Measurements from ENCODE around the gene CREG1.

Gene CREG1

DNA sequence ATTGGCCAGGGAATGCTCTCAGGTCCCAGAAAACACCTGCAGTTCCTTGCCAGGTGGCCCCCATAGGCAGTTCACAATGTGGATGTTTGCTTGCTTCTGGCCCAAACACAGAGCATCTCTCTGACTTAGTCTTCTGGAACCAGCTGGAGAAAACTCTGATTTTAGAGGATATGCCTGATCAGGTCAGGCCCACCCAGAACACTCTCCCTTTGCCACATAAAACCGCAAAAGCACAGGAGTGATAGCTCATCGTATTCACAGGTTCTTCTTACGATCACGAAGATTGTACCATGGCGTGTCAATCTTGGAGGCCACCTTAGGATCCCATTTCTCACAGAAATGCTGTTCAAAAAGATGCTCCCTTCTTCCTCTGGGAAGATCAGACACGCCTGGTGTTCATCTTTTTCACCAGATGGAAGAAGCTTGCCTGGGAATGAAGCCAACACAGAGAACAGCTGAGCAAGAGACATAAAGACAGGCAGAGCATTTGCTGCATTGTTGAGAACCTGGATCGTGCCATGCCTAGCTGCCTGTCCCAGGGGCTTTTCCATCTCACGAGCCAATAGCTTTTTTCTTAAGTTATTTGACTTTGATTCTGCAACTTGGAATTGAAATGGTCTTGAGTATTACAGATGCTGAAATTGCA is 23.6 kb downstream of the CREG1 start:
- DNase-seq, result peak; percentile 89

DNA sequence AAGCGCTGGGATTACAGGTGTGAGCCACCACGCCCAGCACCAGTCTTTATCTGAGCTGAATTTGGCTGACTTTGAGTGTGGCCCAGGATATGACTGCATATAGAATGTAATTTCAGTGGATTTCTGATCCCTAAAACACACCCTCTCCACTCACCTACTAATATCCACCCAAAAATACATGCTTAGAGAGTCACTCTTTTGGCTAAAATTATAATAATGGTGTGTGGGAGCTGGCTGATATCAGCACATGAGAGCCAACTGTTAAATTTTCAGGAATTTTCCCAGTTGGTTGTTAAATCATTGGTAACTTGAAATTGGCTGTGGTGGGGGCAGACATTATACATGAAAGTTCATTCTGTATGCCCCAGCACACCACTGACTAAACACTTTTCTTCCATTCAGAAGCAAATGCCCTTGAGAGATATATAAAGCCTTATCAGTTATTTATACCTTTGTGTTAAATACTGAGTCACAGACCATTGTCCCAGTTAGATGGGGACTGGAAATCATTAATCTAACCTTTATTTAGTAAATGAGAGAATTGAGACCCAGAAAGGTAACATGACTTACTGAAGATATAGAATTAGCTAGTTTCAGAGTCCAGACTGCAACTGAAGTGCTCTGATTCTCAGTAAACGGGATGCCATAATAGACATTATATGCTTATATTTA is 25.4 kb downstream of the CREG1 start:
- DNase-seq, result no peak

DNA sequence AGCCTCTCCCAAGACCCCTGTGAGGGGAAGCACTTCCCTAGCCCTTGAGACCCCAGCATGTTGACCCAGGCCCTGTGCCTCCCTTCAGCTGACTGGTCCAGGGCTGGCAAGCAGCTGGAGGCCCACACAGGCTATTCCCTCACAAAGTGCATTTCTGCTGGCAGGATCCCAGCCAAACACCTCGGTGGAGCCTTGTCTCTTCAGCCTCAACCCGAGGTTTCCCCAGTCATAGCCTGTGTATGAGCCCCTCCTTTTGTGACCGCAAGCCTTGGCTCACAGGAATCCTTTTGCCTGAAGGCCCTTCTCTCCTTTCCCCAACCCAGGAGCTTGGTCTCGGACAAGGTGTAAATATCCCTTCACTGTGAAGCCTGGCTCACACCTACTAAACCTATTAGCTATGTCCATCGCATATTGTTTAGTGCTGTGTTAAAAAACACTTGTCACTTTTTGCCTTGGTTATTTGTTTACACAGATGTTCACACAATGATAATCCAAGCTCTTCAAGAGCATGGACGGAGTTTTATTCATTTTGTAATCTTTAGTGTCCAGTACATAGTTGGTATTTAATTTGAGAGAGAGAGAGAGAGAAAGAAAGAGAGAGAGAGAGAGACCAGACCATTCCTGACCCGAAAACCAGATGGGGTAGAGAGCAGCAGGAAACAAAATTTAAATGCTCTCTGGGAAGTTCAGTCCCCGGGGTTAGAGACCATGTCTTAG is 26.7 kb downstream of the CREG1 start:
- no peak for DNase-seq

DNA sequence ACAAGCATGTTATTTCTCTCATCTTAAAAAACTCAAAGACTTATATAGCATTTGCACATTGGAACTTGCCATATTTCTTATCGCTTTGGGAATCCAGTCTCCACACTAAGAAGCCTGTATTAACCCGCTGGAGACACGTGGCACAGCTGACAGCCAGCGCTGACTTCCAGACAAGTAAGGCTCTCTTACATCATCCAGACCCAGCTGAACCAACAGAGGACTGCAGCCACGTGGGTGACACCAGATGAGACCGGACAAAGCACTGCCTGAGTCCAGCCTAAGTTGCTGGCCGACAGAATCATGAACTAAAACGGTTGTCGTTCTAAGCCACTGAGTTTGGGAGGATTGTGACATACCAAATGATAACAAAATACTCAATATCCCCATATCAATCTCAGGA is 28.9 kb downstream of the CREG1 start:
- no peak for DNase-seq

DNA sequence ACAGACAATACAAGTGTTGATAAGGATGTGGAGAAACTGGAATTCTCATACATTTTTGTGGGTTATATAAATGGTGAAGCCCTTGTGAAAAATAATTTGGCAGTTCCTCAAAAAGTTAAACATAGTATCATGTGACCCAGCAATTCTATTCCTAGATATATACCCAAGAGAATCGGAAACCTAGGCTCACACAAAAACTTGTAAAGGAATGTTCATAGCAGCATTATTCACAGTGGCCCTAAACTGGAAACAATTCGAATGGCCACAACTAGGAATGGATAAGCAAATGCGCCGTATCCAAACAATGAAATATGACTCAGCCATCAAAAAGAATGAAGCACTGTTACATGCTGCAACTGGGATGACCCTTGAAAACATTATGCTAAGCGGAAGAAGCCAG is 31.3 kb downstream of the CREG1 start:
- no peak for DNase-seq

DNA sequence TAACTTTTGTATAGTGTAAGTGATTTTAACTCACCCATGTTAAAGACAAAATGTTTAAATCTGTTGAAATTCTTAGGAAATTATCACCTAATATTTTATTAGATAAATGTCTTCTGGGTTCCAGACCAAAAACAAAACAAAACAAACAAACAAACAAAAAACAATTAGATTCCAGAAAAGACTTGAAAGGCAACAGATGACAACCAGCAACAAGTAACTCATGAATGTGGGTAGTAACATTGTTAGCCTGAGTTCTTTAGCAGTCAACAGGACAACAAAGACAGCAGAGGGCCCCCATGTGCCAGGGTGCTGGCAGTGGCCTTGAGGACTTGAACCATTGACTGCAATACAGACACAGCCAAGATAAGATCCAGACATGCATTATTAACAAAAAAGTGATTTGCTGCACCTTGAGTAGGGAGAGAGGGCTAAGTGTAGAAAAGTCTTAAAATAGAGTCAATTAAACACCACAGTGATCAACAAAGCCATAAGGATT is 32.8 kb downstream of the CREG1 start:
- no peak for DNase-seq

DNA sequence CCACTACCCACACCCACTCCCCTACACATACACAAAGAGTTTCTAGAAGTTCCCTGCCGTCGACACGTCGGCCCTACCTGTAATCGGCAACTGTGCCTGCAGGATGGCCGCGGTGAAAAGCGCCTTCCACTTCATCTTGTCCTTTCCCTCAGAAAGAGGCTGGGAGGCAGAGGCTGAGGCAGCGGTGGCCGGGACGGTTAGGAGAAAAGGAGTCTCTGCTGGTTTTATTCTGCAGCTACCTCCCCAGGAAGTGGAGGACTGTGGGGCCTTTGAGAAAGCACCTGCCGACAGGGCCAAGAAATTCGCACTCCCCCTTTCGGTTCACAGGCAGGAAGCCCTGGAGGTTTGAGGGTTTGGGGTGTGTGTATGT is 35.2 kb downstream of the CREG1 start, which contains the start of gene CD247:
Gene CD247, minus strand, starts transcription at position 199 of the 370 bp plus-strand sequence. Its CDS starts 64 bp downstream, at position 135.
- no peak for DNase-seq

DNA sequence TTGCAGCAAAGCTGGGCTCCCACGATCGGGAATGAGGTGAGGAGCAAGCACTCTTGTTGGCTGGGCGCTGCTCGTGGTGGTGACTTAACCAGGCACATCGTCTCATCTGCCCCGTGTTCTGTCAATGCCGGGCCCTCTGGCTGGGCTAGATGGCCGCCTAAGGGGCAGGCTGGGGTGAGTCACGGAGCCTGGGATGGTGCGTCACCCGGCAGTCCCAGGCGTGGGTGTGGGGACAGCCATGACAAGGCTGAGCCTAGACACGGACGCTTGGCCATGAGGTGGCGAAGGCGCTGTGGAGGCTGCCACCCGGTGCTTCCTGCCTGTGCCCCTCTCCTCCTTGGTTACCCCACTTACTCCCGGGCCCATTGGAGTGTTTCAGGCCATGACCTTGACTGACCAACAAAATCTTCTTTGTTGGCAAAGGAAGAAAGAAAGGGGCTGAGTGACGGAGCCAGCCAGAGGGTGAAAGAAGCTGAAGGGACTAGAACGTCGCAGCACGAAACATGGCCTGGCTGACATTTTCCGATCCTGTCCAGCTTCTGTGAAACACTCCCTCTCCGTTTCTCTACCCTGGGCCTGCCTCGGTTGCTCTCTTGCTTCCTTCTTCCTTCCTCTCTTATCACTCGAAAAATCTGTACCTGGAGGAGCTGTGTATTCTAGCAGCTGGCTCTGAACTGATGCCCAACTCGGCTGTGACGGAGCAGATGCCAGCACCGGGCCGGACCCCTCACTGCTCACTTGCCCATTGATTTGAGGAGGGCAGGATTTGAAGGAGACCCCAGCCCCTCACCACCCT is 35.8 kb downstream of the CREG1 start:
- DNase-seq, result no peak

DNA sequence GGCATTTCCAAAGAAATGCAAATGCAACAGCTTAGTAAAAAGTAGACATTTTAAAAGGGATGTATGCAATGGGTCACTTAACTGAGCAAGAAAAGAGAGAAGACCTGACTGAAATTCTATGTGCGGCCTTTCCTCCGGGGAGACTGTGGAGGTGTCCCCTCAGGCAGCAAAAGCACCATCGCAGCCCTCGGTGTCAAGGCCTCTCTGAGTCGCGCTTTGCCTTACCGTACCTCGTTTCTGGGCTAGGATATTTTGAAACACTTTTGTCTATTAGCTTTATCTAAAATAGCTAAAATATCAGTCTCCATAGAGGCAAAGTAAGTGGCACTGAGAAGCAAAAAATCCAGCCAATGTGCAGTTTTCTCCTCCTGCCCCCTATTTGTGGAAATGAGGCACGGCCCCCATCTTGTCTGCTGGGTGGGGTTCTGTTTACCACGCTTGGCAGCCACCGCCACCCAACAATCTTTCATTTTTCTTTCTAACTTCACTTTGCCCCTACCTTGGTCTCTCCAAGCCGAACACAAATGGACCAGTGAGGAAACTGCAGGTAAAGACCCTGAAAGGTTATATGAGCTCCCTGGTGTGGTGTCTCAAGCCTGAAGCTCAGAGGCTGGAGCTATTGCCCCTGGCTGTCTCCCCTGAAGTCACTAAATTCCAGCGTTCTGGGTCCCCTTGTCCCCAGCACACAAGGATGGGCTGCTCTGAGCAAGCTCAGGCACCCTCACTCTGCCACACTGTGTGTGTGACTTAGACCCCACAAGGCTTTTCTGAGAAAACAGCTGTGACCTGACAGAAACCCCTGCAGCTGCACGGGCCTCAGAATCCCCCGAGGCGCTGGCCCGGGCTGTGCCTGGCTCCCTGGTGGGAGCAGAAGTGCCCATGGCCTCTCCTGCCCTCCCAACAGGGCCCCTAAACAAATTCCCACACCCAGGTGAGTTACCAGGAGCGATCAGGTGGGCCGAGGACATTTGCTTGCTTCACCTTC is 36.9 kb downstream of the CREG1 start:
- DNase-seq, result no peak

DNA sequence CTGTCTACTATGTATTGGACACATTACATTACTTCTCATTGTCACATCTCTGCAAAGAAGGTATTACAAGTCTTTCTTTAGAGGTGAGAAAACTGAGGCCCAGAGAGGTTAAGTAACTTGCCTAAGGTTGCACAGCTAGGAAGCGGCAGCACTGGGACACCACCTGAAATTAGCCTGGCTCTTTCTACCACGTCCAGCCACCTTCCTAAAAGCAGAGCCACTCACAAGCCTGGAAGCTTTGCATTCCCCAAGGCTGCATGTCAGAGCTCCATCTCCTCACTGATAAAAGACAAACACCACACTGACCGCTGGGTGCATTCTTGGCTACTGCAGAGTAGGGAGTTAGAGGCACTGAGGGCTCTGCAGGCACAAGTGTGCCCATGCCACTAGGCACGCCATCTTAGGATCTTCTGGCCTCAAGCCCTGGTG is 37.7 kb downstream of the CREG1 start:
- no peak for DNase-seq

DNA sequence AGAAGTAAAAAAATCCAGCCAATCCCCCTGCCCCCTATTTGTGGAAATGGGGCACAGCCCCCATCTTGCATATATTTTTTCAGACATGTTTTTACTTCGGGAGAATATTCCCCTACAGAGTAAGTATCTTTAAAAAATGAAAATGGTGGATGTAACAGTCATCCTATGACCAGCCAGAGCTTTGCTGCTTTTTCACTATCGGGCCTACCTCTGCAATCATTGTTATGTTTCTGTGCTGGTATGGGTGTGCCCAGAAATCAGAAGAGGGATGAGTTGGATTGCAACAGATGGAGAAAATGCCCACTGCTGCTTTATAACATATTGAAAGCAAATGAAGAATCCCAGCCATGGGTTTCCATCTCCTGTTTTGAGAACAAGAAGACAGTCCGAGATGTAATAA is 38.1 kb downstream of the CREG1 start:
- no peak for DNase-seq

DNA sequence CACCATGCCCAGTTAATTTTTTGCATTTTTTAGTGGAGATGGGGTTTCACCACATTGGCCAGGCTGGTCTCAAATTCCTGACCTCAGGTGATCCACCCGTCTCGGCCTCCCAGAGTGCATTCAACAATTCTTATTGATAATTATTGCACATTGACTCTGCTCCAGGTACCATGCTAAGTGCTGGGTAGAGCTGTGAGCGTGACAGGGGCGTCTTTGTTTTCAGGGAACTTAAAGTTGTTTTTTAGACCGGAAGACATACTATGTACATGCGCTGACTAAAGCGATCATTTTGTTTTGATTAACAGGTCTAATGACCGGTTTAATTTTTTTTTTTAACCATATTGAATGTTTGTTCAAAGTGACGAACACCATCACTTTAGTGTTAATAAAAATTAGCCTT is 39.3 kb downstream of the CREG1 start:
- no peak for DNase-seq

DNA sequence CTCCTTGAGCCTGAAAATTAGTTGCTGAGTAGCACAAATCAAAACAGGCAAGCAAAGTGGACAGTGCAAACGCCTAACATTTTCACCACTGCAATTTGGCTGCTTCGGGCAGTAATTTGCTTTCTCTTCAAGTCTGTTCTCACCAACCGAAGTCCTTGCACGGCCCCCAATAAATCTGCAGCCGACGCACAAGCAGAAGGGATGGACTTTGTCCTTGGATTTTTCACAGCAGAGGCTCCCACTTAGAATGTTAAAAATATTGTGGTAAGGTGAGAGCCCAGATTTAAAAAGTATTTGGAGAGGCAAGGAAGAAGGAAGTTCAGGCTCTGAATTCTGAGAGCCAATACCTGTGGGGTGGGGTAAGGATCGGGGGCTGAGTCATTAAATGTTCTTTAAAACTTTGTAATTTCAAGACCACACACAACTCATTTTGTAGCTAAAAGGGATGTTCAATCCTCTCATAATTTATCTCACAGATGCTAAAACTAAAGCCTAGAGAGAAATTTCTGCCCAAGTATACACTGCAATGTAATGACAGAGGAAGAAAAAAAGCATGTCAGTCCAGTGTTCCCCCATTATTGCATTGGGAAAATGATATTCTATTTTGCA is 41.4 kb downstream of the CREG1 start:
- no peak for DNase-seq

DNA sequence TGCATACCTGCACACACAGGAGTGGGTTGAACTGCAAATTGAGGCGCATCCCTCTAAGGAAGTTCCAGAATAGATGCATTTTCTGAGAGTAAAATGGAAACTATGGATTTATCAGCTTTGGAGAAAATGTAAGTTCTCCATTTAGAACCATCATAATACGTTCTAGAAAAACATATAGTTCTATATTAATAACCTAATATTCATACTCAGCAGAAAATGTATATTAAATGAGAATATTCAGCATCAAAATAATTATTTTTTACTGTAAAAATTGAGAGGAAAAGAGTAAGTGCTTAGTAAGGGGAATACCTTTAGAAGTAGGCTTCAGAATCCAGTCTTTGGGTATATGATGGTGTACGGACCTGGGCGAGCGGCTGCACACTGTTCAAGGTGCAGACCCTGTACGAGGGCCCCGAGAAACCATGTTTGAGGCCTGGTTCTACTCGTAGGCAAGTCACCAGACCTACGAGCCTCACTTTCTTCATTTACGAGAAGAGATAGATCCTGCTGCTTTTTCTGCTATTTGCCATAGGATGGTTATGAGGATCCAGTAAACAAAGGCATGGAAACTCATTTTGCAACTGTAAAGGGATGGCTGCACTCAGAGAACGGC is 42.1 kb downstream of the CREG1 start:
- DNase-seq, result no peak

DNA sequence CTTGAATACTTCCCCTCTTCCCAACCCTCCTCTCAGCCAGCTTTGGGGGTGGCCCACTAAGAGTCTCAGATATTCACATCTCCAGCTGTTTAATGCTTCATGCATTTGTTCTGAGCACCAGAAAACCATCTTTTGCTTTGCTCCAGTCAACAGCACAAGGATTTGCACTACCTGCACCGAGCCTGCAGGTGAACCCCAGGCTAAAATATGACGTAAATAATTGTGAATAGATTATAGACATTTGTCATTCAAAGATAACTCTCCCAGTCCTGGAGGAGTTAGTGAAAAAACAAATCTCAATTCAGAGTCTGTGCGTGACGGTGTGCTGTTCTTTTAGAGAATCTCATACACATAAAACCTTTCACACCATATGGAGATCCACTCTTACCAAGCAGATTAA is 42.7 kb downstream of the CREG1 start:
- no peak for DNase-seq

DNA sequence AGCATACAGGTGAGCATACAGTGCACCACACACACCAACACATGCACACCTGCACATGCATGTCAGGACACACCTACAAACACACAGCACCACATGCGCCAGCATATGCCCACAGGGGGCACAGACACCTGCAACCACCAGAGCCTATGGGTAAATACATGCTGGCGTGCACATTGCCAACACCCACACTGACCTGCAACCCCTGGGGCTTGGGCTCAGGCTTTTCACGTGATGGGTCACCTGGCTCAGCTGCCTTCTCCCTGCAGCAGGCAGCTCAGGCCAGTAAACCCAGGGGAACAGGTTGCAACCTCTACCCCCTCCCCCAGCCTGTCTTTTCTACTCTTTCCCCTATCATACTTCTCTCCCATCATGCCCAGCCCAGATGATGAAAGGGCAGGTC is 43.3 kb downstream of the CREG1 start:
- DNase-seq, result no peak

DNA sequence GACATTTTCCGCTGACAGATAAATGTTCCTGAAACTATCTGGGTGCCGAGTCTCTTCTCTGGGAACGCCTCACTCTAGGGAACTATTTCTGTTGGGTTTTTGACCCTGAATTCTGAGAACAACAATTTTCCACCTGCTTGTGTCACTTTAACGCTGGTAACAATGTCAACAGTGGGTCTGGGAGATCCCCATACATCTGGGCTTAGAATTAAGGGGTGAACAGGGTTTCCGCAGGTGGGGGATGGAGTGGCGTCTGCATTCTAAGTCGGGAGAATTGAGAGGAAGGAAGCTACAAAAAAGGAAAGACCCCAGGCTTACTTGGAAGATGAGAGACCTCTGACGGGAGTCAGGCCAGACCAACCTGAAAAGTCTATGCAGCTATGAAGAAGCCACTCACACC is 44.0 kb downstream of the CREG1 start:
- no peak for DNase-seq

DNA sequence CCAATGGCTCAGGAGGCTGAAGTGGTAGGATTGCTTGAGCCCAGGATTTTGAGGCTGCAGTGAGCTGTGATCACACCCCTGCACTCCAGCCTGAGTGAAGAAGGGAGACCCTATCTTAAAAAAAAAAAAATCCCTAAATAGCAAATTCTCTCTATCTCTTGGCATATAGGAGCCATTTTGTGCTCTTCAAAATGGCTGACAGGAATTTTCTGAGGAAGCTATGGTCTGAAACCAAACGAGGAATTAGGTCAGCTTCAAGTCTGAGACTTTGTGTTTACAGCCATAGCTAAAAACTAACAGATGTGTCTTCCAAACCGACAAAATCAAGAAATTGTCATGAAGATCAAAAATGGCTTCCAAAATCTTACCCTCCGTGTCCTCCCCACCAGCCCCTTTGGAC is 45.8 kb downstream of the CREG1 start:
- DNase-seq, result no peak

DNA sequence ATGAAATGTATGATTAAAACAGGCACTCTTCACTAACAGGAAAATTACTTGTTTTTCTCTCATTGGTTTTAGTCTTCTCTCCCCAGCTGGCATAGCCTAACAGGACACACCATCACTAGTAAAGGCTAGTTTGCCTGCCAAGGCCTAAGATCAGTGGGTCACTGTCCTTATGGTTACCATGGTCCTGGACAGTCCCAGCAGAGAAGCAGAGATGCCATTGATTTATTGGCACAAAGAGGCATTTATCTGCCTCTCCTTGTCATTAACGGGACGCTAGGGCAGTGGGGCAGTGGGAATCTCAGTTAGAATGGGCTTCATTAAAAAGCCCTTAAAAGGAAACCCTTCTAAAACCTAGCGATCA is 49.1 kb downstream of the CREG1 start:
- DNase-seq, result no peak

DNA sequence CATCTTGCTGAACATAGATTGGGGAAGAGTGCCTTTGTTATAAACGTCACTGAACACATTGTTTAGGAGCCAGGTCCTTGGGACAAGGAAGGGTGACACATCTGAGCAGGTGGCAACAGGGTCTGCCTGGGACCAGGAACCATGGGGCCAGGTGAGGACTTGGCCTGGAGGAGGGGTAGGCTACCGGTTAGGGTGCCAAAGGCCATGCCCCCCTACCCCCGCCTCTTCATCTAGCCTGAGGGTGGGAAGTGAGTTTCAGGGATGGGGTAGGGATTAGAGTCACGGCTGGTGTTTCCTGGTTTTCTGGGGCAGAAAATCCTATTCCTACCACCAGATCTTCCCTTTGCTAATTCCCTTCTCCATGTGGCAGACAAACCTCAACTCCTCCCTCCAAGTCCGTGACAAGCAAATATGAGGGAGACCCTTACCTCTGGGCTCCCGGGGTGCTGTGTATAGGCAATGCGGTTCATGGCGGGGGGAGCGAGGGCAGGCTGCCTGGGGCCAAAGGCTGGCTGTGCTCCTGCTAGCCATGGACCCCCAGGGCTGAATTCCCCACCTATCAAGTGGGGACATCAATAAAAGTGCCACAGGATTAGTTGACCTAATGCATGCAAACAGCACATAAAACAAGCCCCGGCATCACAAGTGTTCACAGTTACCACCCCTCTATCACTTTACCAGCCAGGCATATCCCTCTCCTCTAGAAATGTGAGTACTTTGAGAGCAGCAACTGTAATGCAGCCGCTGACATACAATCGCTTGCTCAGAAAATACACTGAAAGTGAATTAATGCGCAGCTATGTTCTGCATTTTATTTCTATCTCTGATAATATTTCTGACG is 49.7 kb downstream of the CREG1 start:
- no peak for DNase-seq
